Measurements from ENCODE around the gene COG5.

DNA sequence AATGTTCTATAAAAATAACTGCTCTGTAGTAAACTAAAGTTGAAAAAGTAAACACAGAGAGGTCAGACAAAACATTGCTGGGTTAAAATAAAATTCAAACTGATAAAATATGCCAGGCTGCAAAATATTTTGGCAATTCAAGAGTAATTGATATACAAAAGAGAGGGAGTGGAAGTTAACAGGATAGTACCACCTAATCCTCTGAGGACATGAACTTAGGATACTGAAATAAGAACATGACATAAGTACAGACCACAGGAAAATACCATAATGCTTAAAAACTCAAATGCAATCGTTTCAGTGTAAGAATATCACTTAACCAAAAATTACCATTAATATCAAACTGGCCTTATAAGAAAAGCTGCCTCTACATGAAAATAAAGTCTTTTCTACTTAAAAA, 131.5 kb downstream of the COG5 start:
- TF ChIP-seq ELF4 (IDR thresholded peaks at IDR 0.05) (no peak), BHLHE40 (IDR thresholded peaks at IDR 0.05; ENCODE audit: borderline replicate concordance) (no peak), L3MBTL2 (conservative IDR thresholded peaks at IDR 0.05) (no peak), CTBP1 (IDR thresholded peaks at IDR 0.05; ENCODE audit: borderline replicate concordance) (no peak), SUZ12 (IDR thresholded peaks at IDR 0.05) (no peak), SP1 (IDR thresholded peaks at IDR 0.05) (no peak), NFRKB (IDR thresholded peaks at IDR 0.05) (no peak), FOXK2 (IDR thresholded peaks at IDR 0.05) (no peak), ARNT (IDR thresholded peaks at IDR 0.05) (no peak), LEF1 (IDR thresholded peaks at IDR 0.05; ENCODE audit: borderline replicate concordance) (no peak), ZNF384 (IDR thresholded peaks at IDR 0.05) (no peak), FOXM1 (IDR thresholded peaks at IDR 0.05; ENCODE audit: borderline replicate concordance) (no peak), FOXA1 (IDR thresholded peaks at IDR 0.05) (no peak)
- TF ChIP-seq, protein P1, sequence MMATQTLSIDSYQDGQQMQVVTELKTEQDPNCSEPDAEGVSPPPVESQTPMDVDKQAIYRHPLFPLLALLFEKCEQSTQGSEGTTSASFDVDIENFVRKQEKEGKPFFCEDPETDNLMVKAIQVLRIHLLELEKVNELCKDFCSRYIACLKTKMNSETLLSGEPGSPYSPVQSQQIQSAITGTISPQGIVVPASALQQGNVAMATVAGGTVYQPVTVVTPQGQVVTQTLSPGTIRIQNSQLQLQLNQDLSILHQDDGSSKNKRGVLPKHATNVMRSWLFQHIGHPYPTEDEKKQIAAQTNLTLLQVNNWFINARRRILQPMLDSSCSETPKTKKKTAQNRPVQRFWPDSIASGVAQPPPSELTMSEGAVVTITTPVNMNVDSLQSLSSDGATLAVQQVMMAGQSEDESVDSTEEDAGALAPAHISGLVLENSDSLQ (IDR thresholded peaks at IDR 0.05), result no peak

All from HEK293T (cell line).